Measurements from ENCODE around the gene VSIG8. TPM values are rescaled to one million over a fixed set of nuclear protein-coding genes. Genes with fewer than 3 reads are reported as not detected.

The VSIG8 gene
- total RNA-seq, 6 donors from 2014 or later, result 0.34 TPM; not detected in 5

- WGBS, 2 donors, result 60 to 91% methylated on average over 1 to 18 of the region's 18 CpGs
- DNase-seq (peak in 1 of 2 donors; percentile 53), ATAC-seq (ENCODE audit: low FRiP score in 2 of 2) (peak in 1 of 2 donors; percentile 66)
- peaks cover 7 to 29% (median 22%) of the 10 kb centered on the region in 4 donors for H3K4me1 ChIP-seq
- TF ChIP-seq EP300 (IDR thresholded peaks at IDR 0.05), result no peak
- no peak for TF ChIP-seq POLR2A (IDR thresholded peaks at IDR 0.05)
- no peak for TF ChIP-seq POLR2AphosphoS5 (IDR thresholded peaks at IDR 0.05)
- TF ChIP-seq, protein P1, sequence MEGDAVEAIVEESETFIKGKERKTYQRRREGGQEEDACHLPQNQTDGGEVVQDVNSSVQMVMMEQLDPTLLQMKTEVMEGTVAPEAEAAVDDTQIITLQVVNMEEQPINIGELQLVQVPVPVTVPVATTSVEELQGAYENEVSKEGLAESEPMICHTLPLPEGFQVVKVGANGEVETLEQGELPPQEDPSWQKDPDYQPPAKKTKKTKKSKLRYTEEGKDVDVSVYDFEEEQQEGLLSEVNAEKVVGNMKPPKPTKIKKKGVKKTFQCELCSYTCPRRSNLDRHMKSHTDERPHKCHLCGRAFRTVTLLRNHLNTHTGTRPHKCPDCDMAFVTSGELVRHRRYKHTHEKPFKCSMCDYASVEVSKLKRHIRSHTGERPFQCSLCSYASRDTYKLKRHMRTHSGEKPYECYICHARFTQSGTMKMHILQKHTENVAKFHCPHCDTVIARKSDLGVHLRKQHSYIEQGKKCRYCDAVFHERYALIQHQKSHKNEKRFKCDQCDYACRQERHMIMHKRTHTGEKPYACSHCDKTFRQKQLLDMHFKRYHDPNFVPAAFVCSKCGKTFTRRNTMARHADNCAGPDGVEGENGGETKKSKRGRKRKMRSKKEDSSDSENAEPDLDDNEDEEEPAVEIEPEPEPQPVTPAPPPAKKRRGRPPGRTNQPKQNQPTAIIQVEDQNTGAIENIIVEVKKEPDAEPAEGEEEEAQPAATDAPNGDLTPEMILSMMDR (IDR thresholded peaks at IDR 0.05), result no peak
- H3K4me3 ChIP-seq, result peak overlapping the region in 1 of 4 donors; percentile 3
- H3K27me3 ChIP-seq, result no peaks in the 10 kb centered on the region
- H3K36me3 ChIP-seq, result no peaks in the 10 kb centered on the region
- H3K27ac ChIP-seq, result no peak overlapping the region
- no peaks in the 10 kb centered on the region for H3K9me3 ChIP-seq
Measured at GRCh38 chr1:159829822-159830465, 32.5 kb downstream of the VSIG8 start.

GRCh38 chr1:159829273-159829634 is 33.2 kb downstream of the VSIG8 start:
- WGBS, 2 donors, result 33 to 60% methylated on average over 3 of the region's 3 CpGs
- no peaks in the 10 kb centered on the region for H3K27me3 ChIP-seq
- no peaks in the 10 kb centered on the region for H3K36me3 ChIP-seq
- H3K4me1 ChIP-seq, result peaks cover 7 to 29% (median 22%) of the 10 kb centered on the region in 4 donors
- peak; percentile 82 for ATAC-seq (ENCODE audit: low FRiP score in 2 of 2)
- no peak overlapping the region for H3K27ac ChIP-seq
- H3K9me3 ChIP-seq, result no peaks in the 10 kb centered on the region
- peak in 1 of 2 donors; percentile 73 for DNase-seq
- TF ChIP-seq EP300 (IDR thresholded peaks at IDR 0.05), result no peak
- peak in 1 of 4 donors; percentile 19 for TF ChIP-seq POLR2A (IDR thresholded peaks at IDR 0.05)
- TF ChIP-seq, protein P1 (IDR thresholded peaks at IDR 0.05), result peak in 5 of 6 experiments; percentile 37 to 62 (median 52)
- no peak for TF ChIP-seq POLR2AphosphoS5 (IDR thresholded peaks at IDR 0.05)
- H3K4me3 ChIP-seq, result peak overlapping the region in 1 of 4 donors; percentile 37

DNA sequence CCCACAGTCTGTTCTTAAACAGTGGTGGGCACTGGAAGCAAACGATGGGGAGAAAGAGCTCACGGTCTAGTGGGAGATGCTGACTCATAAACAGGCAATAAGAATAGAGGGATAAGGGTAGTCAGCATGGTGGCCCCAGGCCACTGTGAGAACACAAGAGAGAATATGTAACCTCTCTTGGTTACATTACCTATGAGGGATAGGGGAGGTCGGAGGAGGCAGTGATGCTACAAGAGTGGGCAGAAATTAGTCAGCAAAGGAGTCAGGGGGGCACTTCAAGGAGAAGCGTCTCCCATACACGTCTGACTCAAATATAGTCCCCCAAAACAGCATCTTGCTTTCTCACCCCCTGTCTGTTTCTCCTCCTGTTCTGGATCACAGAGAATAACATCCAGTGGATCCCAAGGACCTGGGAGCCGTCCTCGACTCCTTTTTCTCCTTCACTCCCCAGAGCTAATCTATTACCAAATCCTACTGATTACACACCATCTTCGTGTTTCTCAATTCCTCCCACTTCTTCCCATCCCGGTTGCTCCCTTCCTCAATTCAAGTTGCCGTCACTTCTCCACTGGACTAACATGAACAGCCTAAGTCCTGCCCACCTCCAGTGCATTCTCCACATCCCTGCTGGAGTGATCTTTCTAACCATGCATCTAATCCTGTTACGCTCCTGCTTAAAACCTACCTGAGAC is 33.7 kb downstream of the VSIG8 start:
- TF ChIP-seq, protein P1 (IDR thresholded peaks at IDR 0.05), result no peak
- TF ChIP-seq POLR2A (IDR thresholded peaks at IDR 0.05), result no peak
- 70 to 90% methylated on average over 11 of the region's 11 CpGs for WGBS, 2 donors
- peak in 1 of 2 donors; percentile 24 for ATAC-seq (ENCODE audit: low FRiP score in 2 of 2)
- Histone ChIP-seq H3K4me1 (peaks cover 7 to 29% (median 23%) of the 10 kb centered on the region in 4 donors), H3K9me3 (no peaks in the 10 kb centered on the region), H3K36me3 (no peaks in the 10 kb centered on the region), H3K4me3 (peak overlapping the region in 1 of 4 donors; percentile 37), H3K27me3 (no peaks in the 10 kb centered on the region), H3K27ac (peak overlapping the region in 1 of 4 donors; percentile 31)
- DNase-seq, result no peak

- DNase-seq (no peak), ATAC-seq (ENCODE audit: low FRiP score in 2 of 2) (no peak)
- H3K27ac ChIP-seq, result peak overlapping the region in 1 of 4 donors; percentile 31
- H3K36me3 ChIP-seq, result no peaks in the 10 kb centered on the region
- WGBS, 2 donors, result 67 to 96% methylated on average over 3 of the region's 3 CpGs
- TF ChIP-seq POLR2A (IDR thresholded peaks at IDR 0.05) (no peak), EP300 (IDR thresholded peaks at IDR 0.05) (no peak), POLR2AphosphoS5 (IDR thresholded peaks at IDR 0.05) (no peak)
- TF ChIP-seq, protein P1 (IDR thresholded peaks at IDR 0.05), result no peak
- peaks cover 7 to 34% (median 23%) of the 10 kb centered on the region in 4 donors for H3K4me1 ChIP-seq
- H3K4me3 ChIP-seq, result peak overlapping the region in 1 of 4 donors; percentile 37
- no peaks in the 10 kb centered on the region for H3K27me3 ChIP-seq
- H3K9me3 ChIP-seq, result no peaks in the 10 kb centered on the region
Measured at GRCh38 chr1:159828176-159828575, 34.3 kb downstream of the VSIG8 start.

Measured in upper lobe of left lung (tissue), 6 donors.